NB4 (cell line): Measurements from ENCODE around the gene GPR68.

ENCODE experiments used
- DNase-seq: peaks from one replicate; pipeline ENCODE4 v3.0.0; 2010; ENCODE audit warnings: low read depth
- H3K4me3 ChIP-seq: one replicate; pipeline ENCODE4 v1.5.1; 2011; ENCODE audit warnings: mild to moderate bottlenecking, low read depth, low read length, moderate library complexity
- MYC ChIP-seq: IDR thresholded peaks from 2 replicates; pipeline ENCODE4 v1.6.1; 2011; ENCODE audit warnings: low read depth, low read length
- POLR2A ChIP-seq: IDR thresholded peaks from 2 replicates; pipeline ENCODE4 v1.6.1; 2011; ENCODE audit warnings: mild to moderate bottlenecking; ENCODE audit not compliant: insufficient read length; ENCODE audit errors: extremely low read depth
- TF ChIP-seq, protein P1 (sequence below): IDR thresholded peaks from 2 replicates; pipeline ENCODE4 v1.6.1; 2011; ENCODE audit warnings: low read depth, low read length
- TF ChIP-seq, protein P2 (sequence below): IDR thresholded peaks from one replicate; pipeline ENCODE4 v1.5.1; 2012; ENCODE audit warnings: low read depth, low read length

The GPR68 gene

DNA sequence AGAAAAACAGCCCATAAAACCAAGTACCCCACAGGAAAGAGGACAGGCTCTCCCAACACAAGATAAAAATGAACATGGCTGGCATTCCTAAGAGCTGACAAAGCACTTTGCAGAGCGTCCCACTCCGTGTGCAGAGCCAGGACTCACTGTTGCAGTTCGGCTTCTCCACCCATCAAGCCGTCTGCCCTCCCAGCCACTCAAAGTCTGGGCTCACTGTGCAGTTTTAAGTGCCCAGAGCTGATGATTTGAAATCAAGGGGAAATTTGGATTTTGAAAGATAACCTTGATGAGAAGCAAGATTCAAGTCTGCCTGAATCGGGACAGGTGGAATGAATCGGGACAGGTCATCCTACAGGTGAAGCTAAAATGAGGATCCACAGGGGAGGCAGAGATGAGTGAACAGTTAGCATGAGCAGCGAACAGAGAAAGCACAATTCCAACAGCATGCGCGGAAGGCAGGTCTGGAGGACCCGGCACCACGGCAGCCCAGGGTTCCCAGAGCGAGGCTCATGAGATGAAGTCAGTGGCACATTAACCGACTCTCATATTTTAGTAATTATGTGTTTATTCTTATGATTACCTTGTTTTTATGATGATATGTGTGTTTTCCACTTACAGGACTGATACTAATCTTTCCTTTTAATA lies 39.8 kb upstream of the GPR68 start:
- no peak for DNase-seq
- no peak overlapping the region for H3K4me3 ChIP-seq
- TF ChIP-seq MYC (no peak), POLR2A (no peak)
- TF ChIP-seq, protein P1, sequence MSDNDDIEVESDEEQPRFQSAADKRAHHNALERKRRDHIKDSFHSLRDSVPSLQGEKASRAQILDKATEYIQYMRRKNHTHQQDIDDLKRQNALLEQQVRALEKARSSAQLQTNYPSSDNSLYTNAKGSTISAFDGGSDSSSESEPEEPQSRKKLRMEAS, result no peak
- TF ChIP-seq, protein P2, sequence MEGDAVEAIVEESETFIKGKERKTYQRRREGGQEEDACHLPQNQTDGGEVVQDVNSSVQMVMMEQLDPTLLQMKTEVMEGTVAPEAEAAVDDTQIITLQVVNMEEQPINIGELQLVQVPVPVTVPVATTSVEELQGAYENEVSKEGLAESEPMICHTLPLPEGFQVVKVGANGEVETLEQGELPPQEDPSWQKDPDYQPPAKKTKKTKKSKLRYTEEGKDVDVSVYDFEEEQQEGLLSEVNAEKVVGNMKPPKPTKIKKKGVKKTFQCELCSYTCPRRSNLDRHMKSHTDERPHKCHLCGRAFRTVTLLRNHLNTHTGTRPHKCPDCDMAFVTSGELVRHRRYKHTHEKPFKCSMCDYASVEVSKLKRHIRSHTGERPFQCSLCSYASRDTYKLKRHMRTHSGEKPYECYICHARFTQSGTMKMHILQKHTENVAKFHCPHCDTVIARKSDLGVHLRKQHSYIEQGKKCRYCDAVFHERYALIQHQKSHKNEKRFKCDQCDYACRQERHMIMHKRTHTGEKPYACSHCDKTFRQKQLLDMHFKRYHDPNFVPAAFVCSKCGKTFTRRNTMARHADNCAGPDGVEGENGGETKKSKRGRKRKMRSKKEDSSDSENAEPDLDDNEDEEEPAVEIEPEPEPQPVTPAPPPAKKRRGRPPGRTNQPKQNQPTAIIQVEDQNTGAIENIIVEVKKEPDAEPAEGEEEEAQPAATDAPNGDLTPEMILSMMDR, result no peak

DNA sequence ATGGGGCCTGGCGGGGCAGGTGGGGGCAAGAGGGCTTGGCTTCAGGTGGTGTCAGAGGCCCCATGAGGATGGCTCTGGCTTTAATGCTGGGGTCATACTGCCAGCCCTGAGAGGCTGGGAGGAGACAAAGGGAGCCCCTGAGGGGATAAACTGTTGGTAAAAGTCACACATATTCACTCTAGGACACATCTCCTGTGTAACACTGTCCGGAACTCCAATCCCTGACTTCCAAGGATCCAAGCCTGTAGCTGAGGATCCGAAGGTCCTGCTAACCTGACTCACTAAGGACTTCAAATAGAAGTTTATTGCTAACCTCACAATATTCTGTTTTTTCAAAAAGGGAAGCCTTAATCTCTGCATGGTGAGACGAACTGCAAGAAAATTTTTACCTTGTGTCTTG lies 39.2 kb upstream of the GPR68 start:
- TF ChIP-seq, protein P2, result no peak
- TF ChIP-seq POLR2A, result no peak
- no peak for TF ChIP-seq MYC
- TF ChIP-seq, protein P1, result no peak
- no peak for DNase-seq

DNA sequence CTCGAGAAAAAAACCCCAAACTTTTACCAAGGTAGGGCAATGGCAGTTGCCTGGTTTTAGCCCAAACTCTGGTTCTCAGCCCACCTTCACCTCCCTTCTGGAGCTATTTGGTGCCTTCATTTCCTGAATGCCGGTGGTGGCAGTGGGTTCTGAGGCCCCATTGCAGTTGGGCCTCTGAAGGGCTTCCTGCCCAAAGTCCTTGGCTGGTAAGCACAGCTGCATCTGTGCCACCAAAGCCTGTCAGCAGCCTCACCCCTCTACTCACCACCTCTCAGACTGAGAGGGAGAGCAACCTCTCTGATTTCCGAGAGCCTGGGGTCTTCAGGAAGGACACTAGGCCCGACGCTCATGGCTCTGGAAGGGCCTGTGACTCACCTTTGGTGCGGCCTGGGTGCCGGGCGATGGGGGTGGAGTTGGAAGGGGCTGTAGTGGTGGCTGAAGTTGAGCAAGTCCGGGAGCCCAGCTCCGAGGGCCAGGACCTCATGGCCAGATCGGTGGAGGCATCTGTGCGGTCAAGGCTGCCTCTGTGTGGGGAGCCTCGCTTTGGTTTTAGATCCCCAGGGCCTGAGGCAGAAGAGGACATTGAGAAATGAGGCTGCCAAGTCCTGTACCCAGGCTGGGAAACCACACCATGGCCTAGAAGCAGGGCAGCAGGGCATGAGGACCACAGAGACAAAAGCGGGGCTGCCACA lies 38.6 kb upstream of the GPR68 start:
- TF ChIP-seq, protein P1, result no peak
- TF ChIP-seq, protein P2, result no peak
- TF ChIP-seq MYC, result no peak
- no peak for TF ChIP-seq POLR2A
- no peak for DNase-seq
- no peak overlapping the region for H3K4me3 ChIP-seq

More for the DNA sequence above, 39.2 kb upstream of the GPR68 start:
- H3K4me3 ChIP-seq, result no peak overlapping the region

DNA sequence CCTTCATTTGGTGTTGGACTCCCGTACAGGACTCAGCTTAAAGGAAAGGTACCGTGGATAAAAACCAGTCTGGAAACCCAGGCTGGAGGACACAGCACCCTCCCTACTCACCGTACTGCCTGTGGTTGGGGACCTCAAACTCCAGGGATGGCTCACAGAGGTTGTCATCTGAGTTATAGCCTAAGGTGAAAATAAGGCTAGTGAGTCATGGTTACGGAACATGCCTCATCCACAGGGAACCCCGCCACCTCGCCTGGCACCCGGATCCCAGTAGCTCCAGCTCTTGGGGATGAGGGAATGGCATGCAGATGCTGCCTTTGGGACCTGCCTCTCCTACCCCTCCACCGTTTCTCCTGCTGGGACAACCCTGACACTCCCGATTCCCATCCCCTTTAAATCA lies 36.8 kb upstream of the GPR68 start:
- DNase-seq, result no peak
- no peak overlapping the region for H3K4me3 ChIP-seq
- TF ChIP-seq MYC (no peak), POLR2A (no peak)
- TF ChIP-seq, protein P1, result no peak
- TF ChIP-seq, protein P2, result no peak

DNA sequence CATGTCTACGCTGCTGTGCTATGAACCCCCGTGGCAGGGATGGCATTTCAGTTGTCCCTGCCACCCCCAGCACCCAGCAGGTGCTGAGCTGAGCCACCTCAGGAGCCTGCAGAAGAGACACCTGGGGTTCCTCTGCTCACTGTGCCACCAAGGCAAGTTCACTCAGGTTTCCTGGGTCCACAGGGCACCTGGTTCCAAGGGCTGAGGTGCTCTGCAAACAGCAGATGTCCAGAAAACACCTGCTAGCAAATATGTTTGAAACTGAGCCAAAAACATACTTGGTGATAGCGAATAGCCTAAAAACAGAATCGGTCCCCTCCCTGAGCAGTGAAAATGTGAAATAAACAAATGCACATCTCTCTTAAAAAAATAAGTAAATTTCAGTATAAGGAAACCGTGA lies 35.6 kb upstream of the GPR68 start:
- no peak for DNase-seq
- TF ChIP-seq POLR2A, result no peak
- no peak for TF ChIP-seq MYC
- TF ChIP-seq, protein P2, result no peak
- TF ChIP-seq, protein P1, result no peak
- no peak overlapping the region for H3K4me3 ChIP-seq
